ENCODE data around the gene ATG7. TPM values are rescaled to one million over a fixed set of nuclear protein-coding genes. Genes with fewer than 3 reads are reported as not detected.
"Not testable (repeated sequence)": the region's sequence is repeated elsewhere in the genome, so short reads cannot be mapped to it uniquely, and the experiment has no call there.

ATG7 gene
- total and polyA plus RNA-seq, 5 donors from 2014 or later = 13.4 to 42.2 (median 15.3) TPM

GRCh38 chr3:11435440-11436165 is 163.4 kb downstream of the ATG7 start:
- H3K9me3 Mint-ChIP-seq = peaks cover 0 to 2% (median 0%) of the 10 kb centered on the region in 7 donors
- H3K36me3 Mint-ChIP-seq = peaks cover 7% of the 10 kb centered on the region
- no peak for DNase-seq
- Histone ChIP-seq H3K4me1 (ENCODE audit: control insufficient read depth, insufficient read depth, low read length, poor library complexity, severe bottlenecking) (no peaks in the 10 kb centered on the region), H3K27me3 (ENCODE audit: control insufficient read depth, insufficient read depth, low read length) (no peaks in the 10 kb centered on the region), H3K4me3 (ENCODE audit: low read depth, low read length) (no peak overlapping the region), H3K36me3 (ENCODE audit: control insufficient read depth, insufficient read depth, low read length) (no peaks in the 10 kb centered on the region), H3K9me3 (ENCODE audit: control insufficient read depth in 2 of 2, low read length in 2 of 2) (no peaks in the 10 kb centered on the region), H3K27ac (ENCODE audit: insufficient read depth, low read length, poor library complexity, severe bottlenecking) (no peak overlapping the region)
- ATAC-seq (ENCODE audit: low read depth in 2 of 2) = no peak
- H3K4me1 Mint-ChIP-seq = peaks cover 0 to 7% (median 0%) of the 10 kb centered on the region in 4 donors
- no peak overlapping the region for H3K4me3 Mint-ChIP-seq
- no peaks in the 10 kb centered on the region for H3K27me3 Mint-ChIP-seq
- H3K27ac Mint-ChIP-seq = no peak overlapping the region

DNA sequence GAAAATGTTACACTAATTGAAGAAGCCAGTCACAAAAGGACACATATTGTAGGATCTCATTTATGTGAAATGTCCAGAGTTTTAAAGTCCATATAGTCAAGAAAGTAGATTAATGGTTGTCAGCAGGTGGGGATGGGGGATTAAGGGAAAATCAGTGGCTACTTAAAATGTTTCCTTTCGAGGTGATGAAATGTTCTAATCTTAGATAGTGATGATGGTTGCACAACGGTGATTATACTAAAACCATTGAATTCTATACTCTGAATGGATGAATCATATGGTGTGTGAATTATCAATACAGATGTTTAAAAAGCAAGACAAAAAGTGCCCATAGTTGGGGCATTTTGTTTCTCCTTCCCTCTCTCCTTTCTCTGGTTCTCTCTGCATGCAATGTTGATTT is 164.6 kb downstream of the ATG7 start:
- Histone ChIP-seq H3K36me3 (ENCODE audit: control insufficient read depth, insufficient read depth, low read length) (no peaks in the 10 kb centered on the region), H3K9me3 (ENCODE audit: control insufficient read depth in 2 of 2, low read length in 2 of 2) (no peaks in the 10 kb centered on the region), H3K27ac (ENCODE audit: insufficient read depth, low read length, poor library complexity, severe bottlenecking) (no peak overlapping the region), H3K4me1 (ENCODE audit: control insufficient read depth, insufficient read depth, low read length, poor library complexity, severe bottlenecking) (no peaks in the 10 kb centered on the region), H3K4me3 (ENCODE audit: low read depth, low read length) (no peak overlapping the region), H3K27me3 (ENCODE audit: control insufficient read depth, insufficient read depth, low read length) (no peaks in the 10 kb centered on the region)
- DNase-seq (no peak), ATAC-seq (ENCODE audit: low read depth in 2 of 2) (no peak)
- H3K27me3 Mint-ChIP-seq = no peaks in the 10 kb centered on the region
- peaks cover 0 to 5% (median 0%) of the 10 kb centered on the region in 4 donors for H3K4me1 Mint-ChIP-seq
- peaks cover 0 to 2% (median 0%) of the 10 kb centered on the region in 7 donors for H3K9me3 Mint-ChIP-seq
- H3K36me3 Mint-ChIP-seq = peaks cover 7% of the 10 kb centered on the region
- H3K27ac Mint-ChIP-seq = no peak overlapping the region
- H3K4me3 Mint-ChIP-seq = no peak overlapping the region

GRCh38 chr3:11437506-11437905 is 165.3 kb downstream of the ATG7 start:
- no peaks in the 10 kb centered on the region for H3K36me3 ChIP-seq (ENCODE audit: control insufficient read depth, insufficient read depth, low read length)
- no peak overlapping the region for H3K4me3 Mint-ChIP-seq
- ATAC-seq (ENCODE audit: low read depth in 2 of 2) = no peak
- H3K27me3 ChIP-seq (ENCODE audit: control insufficient read depth, insufficient read depth, low read length) = no peaks in the 10 kb centered on the region
- H3K4me1 Mint-ChIP-seq = peaks cover 0 to 5% (median 0%) of the 10 kb centered on the region in 4 donors
- H3K4me3 ChIP-seq (ENCODE audit: low read depth, low read length) = no peak overlapping the region
- no peaks in the 10 kb centered on the region for H3K9me3 ChIP-seq (ENCODE audit: control insufficient read depth in 2 of 2, low read length in 2 of 2)
- no peak overlapping the region for H3K27ac ChIP-seq (ENCODE audit: insufficient read depth, low read length, poor library complexity, severe bottlenecking)
- no peak overlapping the region for H3K27ac Mint-ChIP-seq
- no peaks in the 10 kb centered on the region for H3K9me3 Mint-ChIP-seq
- no peaks in the 10 kb centered on the region for H3K4me1 ChIP-seq (ENCODE audit: control insufficient read depth, insufficient read depth, low read length, poor library complexity, severe bottlenecking)
- no peaks in the 10 kb centered on the region for H3K27me3 Mint-ChIP-seq
- peaks cover 7% of the 10 kb centered on the region for H3K36me3 Mint-ChIP-seq
- no peak for DNase-seq

DNA sequence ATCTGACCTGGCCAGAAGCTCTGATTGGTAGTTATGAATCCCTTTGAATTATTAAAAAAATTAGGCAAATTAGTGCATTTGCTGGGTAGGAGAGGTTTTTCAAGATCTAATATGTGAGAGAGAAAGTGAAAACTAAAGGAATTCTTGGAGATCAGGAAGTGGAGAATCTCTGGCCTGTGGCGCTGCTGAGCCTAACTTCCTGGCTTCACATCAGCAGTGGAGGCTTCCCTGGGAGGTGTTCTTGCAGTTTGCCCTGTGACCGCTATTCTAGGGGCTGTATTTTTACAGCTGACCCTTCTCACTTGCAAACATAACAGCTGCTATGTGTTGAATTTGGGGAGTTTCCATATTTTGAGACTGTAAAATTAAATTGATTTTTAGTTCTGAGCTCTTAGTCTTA is 166.4 kb downstream of the ATG7 start:
- no peaks in the 10 kb centered on the region for H3K4me1 ChIP-seq (ENCODE audit: control insufficient read depth, insufficient read depth, low read length, poor library complexity, severe bottlenecking)
- ATAC-seq (ENCODE audit: low read depth in 2 of 2) = no peak

GRCh38 chr3:11441346-11441745 is 169.1 kb downstream of the ATG7 start:
- H3K27me3 Mint-ChIP-seq; H3K4me1 Mint-ChIP-seq; H3K4me3 Mint-ChIP-seq; H3K4me3 ChIP-seq (ENCODE audit: low read depth, low read length); H3K27ac ChIP-seq (ENCODE audit: insufficient read depth, low read length, poor library complexity, severe bottlenecking); H3K9me3 ChIP-seq (ENCODE audit: control insufficient read depth in 2 of 2, low read length in 2 of 2); H3K27me3 ChIP-seq (ENCODE audit: control insufficient read depth, insufficient read depth, low read length); H3K4me1 ChIP-seq (ENCODE audit: control insufficient read depth, insufficient read depth, low read length, poor library complexity, severe bottlenecking); ATAC-seq (ENCODE audit: low read depth in 2 of 2); H3K9me3 Mint-ChIP-seq; DNase-seq; H3K27ac Mint-ChIP-seq; H3K36me3 ChIP-seq (ENCODE audit: control insufficient read depth, insufficient read depth, low read length): not testable (repeated sequence)
- peaks cover 35% of the 10 kb centered on the region for H3K36me3 Mint-ChIP-seq

More for the DNA sequence above, 166.4 kb downstream of the ATG7 start:
- Histone ChIP-seq H3K27me3 (ENCODE audit: control insufficient read depth, insufficient read depth, low read length) (no peaks in the 10 kb centered on the region), H3K4me3 (ENCODE audit: low read depth, low read length) (no peak overlapping the region), H3K36me3 (ENCODE audit: control insufficient read depth, insufficient read depth, low read length) (no peaks in the 10 kb centered on the region), H3K9me3 (ENCODE audit: control insufficient read depth in 2 of 2, low read length in 2 of 2) (no peaks in the 10 kb centered on the region), H3K27ac (ENCODE audit: insufficient read depth, low read length, poor library complexity, severe bottlenecking) (no peak overlapping the region)
- Mint-ChIP-seq H3K4me1 (peaks cover 0 to 1% (median under 1%) of the 10 kb centered on the region in 4 donors), H3K4me3 (no peak overlapping the region), H3K36me3 (peaks cover 11% of the 10 kb centered on the region), H3K27me3 (no peaks in the 10 kb centered on the region), H3K27ac (no peak overlapping the region), H3K9me3 (no peaks in the 10 kb centered on the region)
- no peak for DNase-seq

- no peak overlapping the region for H3K4me3 Mint-ChIP-seq
- ATAC-seq (ENCODE audit: low read depth in 2 of 2) (no peak), DNase-seq (no peak)
- Histone ChIP-seq H3K27ac (ENCODE audit: insufficient read depth, low read length, poor library complexity, severe bottlenecking) (no peak overlapping the region), H3K36me3 (ENCODE audit: control insufficient read depth, insufficient read depth, low read length) (peaks cover 5% of the 10 kb centered on the region), H3K9me3 (ENCODE audit: control insufficient read depth in 2 of 2, low read length in 2 of 2) (no peaks in the 10 kb centered on the region), H3K4me1 (ENCODE audit: control insufficient read depth, insufficient read depth, low read length, poor library complexity, severe bottlenecking) (no peaks in the 10 kb centered on the region), H3K27me3 (ENCODE audit: control insufficient read depth, insufficient read depth, low read length) (no peaks in the 10 kb centered on the region), H3K4me3 (ENCODE audit: low read depth, low read length) (no peak overlapping the region)
- peaks cover 0 to 5% (median 0%) of the 10 kb centered on the region in 4 donors for H3K4me1 Mint-ChIP-seq
- H3K27ac Mint-ChIP-seq = no peak overlapping the region
- no peaks in the 10 kb centered on the region for H3K27me3 Mint-ChIP-seq
- H3K36me3 Mint-ChIP-seq = peaks cover 45% of the 10 kb centered on the region
- H3K9me3 Mint-ChIP-seq = peaks cover 0 to 4% (median 0%) of the 10 kb centered on the region in 7 donors
Observed at GRCh38 chr3:11444404-11444803, 172.2 kb downstream of the ATG7 start.

- not testable (repeated sequence) for H3K27ac ChIP-seq (ENCODE audit: insufficient read depth, low read length, poor library complexity, severe bottlenecking); H3K4me3 Mint-ChIP-seq; H3K4me1 Mint-ChIP-seq; H3K36me3 ChIP-seq (ENCODE audit: control insufficient read depth, insufficient read depth, low read length); H3K4me3 ChIP-seq (ENCODE audit: low read depth, low read length); H3K4me1 ChIP-seq (ENCODE audit: control insufficient read depth, insufficient read depth, low read length, poor library complexity, severe bottlenecking); H3K27me3 ChIP-seq (ENCODE audit: control insufficient read depth, insufficient read depth, low read length); H3K9me3 ChIP-seq (ENCODE audit: control insufficient read depth in 2 of 2, low read length in 2 of 2); H3K27ac Mint-ChIP-seq; DNase-seq; H3K27me3 Mint-ChIP-seq; H3K9me3 Mint-ChIP-seq; ATAC-seq (ENCODE audit: low read depth in 2 of 2)
- peaks cover 49% of the 10 kb centered on the region for H3K36me3 Mint-ChIP-seq
Observed at GRCh38 chr3:11445193-11445592, 173.0 kb downstream of the ATG7 start.

GRCh38 chr3:11445883-11446282 is 173.7 kb downstream of the ATG7 start:
- DNase-seq (no peak), ATAC-seq (ENCODE audit: low read depth in 2 of 2) (no peak)
- H3K27ac Mint-ChIP-seq = no peak overlapping the region
- no peaks in the 10 kb centered on the region for H3K27me3 Mint-ChIP-seq
- H3K27me3 ChIP-seq (ENCODE audit: control insufficient read depth, insufficient read depth, low read length) = no peaks in the 10 kb centered on the region
- peaks cover 5% of the 10 kb centered on the region for H3K36me3 ChIP-seq (ENCODE audit: control insufficient read depth, insufficient read depth, low read length)
- H3K9me3 ChIP-seq (ENCODE audit: control insufficient read depth in 2 of 2, low read length in 2 of 2) = no peaks in the 10 kb centered on the region
- H3K4me3 ChIP-seq (ENCODE audit: low read depth, low read length) = no peak overlapping the region
- H3K27ac ChIP-seq (ENCODE audit: insufficient read depth, low read length, poor library complexity, severe bottlenecking) = no peak overlapping the region
- H3K4me1 Mint-ChIP-seq = peaks cover 0 to 5% (median 1%) of the 10 kb centered on the region in 4 donors
- no peaks in the 10 kb centered on the region for H3K4me1 ChIP-seq (ENCODE audit: control insufficient read depth, insufficient read depth, low read length, poor library complexity, severe bottlenecking)
- H3K4me3 Mint-ChIP-seq = peak overlapping the region in 1 of 4 donors; percentile 22
- H3K36me3 Mint-ChIP-seq = peaks cover 52% of the 10 kb centered on the region
- peaks cover 0 to 4% (median 0%) of the 10 kb centered on the region in 7 donors for H3K9me3 Mint-ChIP-seq
